ENCODE results near the gene DNAJC28.

The DNAJC28 gene

GRCh38 chr21:33531007-33531406, 39.5 kb upstream of the DNAJC28 start:
- Mint-ChIP-seq H3K27me3 (ENCODE audit: low read depth) (no peaks in the 10 kb centered on the region), H3K9me3 (no peaks in the 10 kb centered on the region), H3K36me3 (ENCODE audit: low read depth) (peaks cover 74% of the 10 kb centered on the region), H3K27ac (no peak overlapping the region), H3K4me1 (no peaks in the 10 kb centered on the region), H3K4me3 (no peak overlapping the region)
- TF ChIP-seq CTCF (IDR thresholded peaks at IDR 0.05; ENCODE audit: unreplicated experiment in 3 of 3), result no peak

GRCh38 chr21:33522953-33523349, 31.4 kb upstream of the DNAJC28 start:
- Mint-ChIP-seq H3K27me3 (ENCODE audit: low read depth) (no peaks in the 10 kb centered on the region), H3K4me3 (no peak overlapping the region), H3K4me1 (no peaks in the 10 kb centered on the region), H3K9me3 (no peaks in the 10 kb centered on the region), H3K36me3 (ENCODE audit: low read depth) (peaks cover 44% of the 10 kb centered on the region), H3K27ac (no peak overlapping the region)
- no peak for TF ChIP-seq CTCF (IDR thresholded peaks at IDR 0.05; ENCODE audit: unreplicated experiment in 3 of 3)

GRCh38 chr21:33522297-33522952, 30.9 kb upstream of the DNAJC28 start:
- Mint-ChIP-seq H3K9me3 (no peaks in the 10 kb centered on the region), H3K27ac (no peak overlapping the region), H3K4me3 (no peak overlapping the region), H3K4me1 (no peaks in the 10 kb centered on the region), H3K27me3 (ENCODE audit: low read depth) (no peaks in the 10 kb centered on the region), H3K36me3 (ENCODE audit: low read depth) (peaks cover 44% of the 10 kb centered on the region)
- no peak for TF ChIP-seq CTCF (IDR thresholded peaks at IDR 0.05; ENCODE audit: unreplicated experiment in 3 of 3)

- no peak overlapping the region for H3K27ac Mint-ChIP-seq
- H3K4me3 Mint-ChIP-seq, result no peak overlapping the region
- H3K4me1 Mint-ChIP-seq, result no peaks in the 10 kb centered on the region
- TF ChIP-seq CTCF (IDR thresholded peaks at IDR 0.05; ENCODE audit: unreplicated experiment in 3 of 3), result no peak
- H3K27me3 Mint-ChIP-seq (ENCODE audit: low read depth), result no peaks in the 10 kb centered on the region
- H3K36me3 Mint-ChIP-seq (ENCODE audit: low read depth), result peaks cover 51% of the 10 kb centered on the region
- H3K9me3 Mint-ChIP-seq, result no peaks in the 10 kb centered on the region
Measured at GRCh38 chr21:33518899-33519298, 27.4 kb upstream of the DNAJC28 start.

- H3K4me3 Mint-ChIP-seq, result no peak overlapping the region
- peaks cover 75% of the 10 kb centered on the region for H3K36me3 Mint-ChIP-seq (ENCODE audit: low read depth)
- no peak for TF ChIP-seq CTCF (IDR thresholded peaks at IDR 0.05; ENCODE audit: unreplicated experiment in 3 of 3)
- H3K9me3 Mint-ChIP-seq, result no peaks in the 10 kb centered on the region
- no peaks in the 10 kb centered on the region for H3K4me1 Mint-ChIP-seq
- no peaks in the 10 kb centered on the region for H3K27me3 Mint-ChIP-seq (ENCODE audit: low read depth)
- no peak overlapping the region for H3K27ac Mint-ChIP-seq
Measured at GRCh38 chr21:33514229-33514628, 22.7 kb upstream of the DNAJC28 start.

- Mint-ChIP-seq H3K27ac (no peak overlapping the region), H3K27me3 (ENCODE audit: low read depth) (no peaks in the 10 kb centered on the region), H3K36me3 (ENCODE audit: low read depth) (peaks cover 78% of the 10 kb centered on the region), H3K9me3 (no peaks in the 10 kb centered on the region), H3K4me3 (no peak overlapping the region), H3K4me1 (no peaks in the 10 kb centered on the region)
- no peak for TF ChIP-seq CTCF (IDR thresholded peaks at IDR 0.05; ENCODE audit: unreplicated experiment in 3 of 3)
Measured at GRCh38 chr21:33512481-33512880, 21.0 kb upstream of the DNAJC28 start.
